Ovary (tissue), 9 donors: ENCODE data around the gene GRHPR. TPM values are rescaled to one million over a fixed set of nuclear protein-coding genes. Genes with fewer than 3 reads are reported as not detected.
"Not testable (repeated sequence)": the region's sequence is repeated elsewhere in the genome, so short reads cannot be mapped to it uniquely, and the experiment has no call there.

Experiments
- DNase-seq, 5 donors: peaks; one replicate each; pipeline ENCODE4 v3.0.0-alpha.2; 2019 to 2020
- H3K27ac ChIP-seq, 2 donors: fragments of 200-600 bp; one replicate each; pipeline versions ENCODE4 v1.5.1 to v1.8.0; 2019 to 2022
- H3K27me3 ChIP-seq: fragments of 200-600 bp; one replicate; pipeline ENCODE4 v1.8.0; 2022
- H3K36me3 ChIP-seq: fragments of 200-600 bp; sonication (generic); one replicate; pipeline ENCODE4 v1.5.1; 2019
- H3K4me1 ChIP-seq: one replicate; pipeline ENCODE4 v1.8.1; 2013; ENCODE audit warnings: mild to moderate bottlenecking, moderate library complexity; ENCODE audit not compliant: insufficient read depth
- H3K4me3 ChIP-seq: fragments of 200-600 bp; sonication (generic); one replicate; pipeline ENCODE4 v1.5.1; 2017
- H3K9me3 ChIP-seq, 2 donors: fragments of 200-600 bp in 1 of 2; sonication (generic) in 1 of 2; one replicate each; pipeline versions ENCODE4 v1.5.1 to v1.8.1; 2013 to 2019; ENCODE audit warnings: mild to moderate bottlenecking in 1 of 2, moderate library complexity in 1 of 2
- EP300 ChIP-seq: sonication (generic); formaldehyde crosslinking; IDR thresholded peaks from one replicate; pipeline ENCODE4 v1.6.1; 2017; ENCODE audit warnings: antibody characterized with exemption
- POLR2A ChIP-seq: fragments of 450-650 bp; IDR thresholded peaks from one replicate; pipeline ENCODE4 v1.6.1; 2017; ENCODE audit warnings: antibody characterized with exemption, mild to moderate bottlenecking, moderate library complexity
- WGBS, 3 donors: extraction: QIAGEN DNeasy Blood & Tissue Kit in 1 of 3; methylation state at CpG; one replicate each; pipeline versions ENCODE4 v1.1.5 to v1.1.7; 2013 to 2017; 5-methylcytosine and 5-hydroxymethylcytosine counted together
- intact Hi-C, 4 donors: fragments of 100-400 bp; cut with DNase I; formaldehyde crosslinking; loops; one replicate each; pipeline versions ENCODE4 v1.11.0 to v1.15.1; 2022 to 2023
- polyA plus RNA-seq, 2 donors: library from polyadenylated mRNA; stranded (reverse); fragments of 200-250 nt in 1 of 2; fragments of 350-450 nt in 1 of 2; fragmentation: Illumina TruSeq in 1 of 2; extraction: RNeasy Lipid Tissue Mini Kit (QIAGEN cat#74804) in 1 of 2; gene quantifications; one replicate each; pipeline ENCODE4 v1.2.3, GENCODE V29; 2013 to 2014
- total RNA-seq, 7 donors: library from RNA; depleted of rRNA in 2 of 7; stranded (reverse); fragments of >200 nt in 2 of 7; fragmentation: NEBNext Ultra II Directional in 3 of 7; extraction: Animal tissue kit (Norgen Biotek cat#: 25700) in 3 of 7; gene quantifications; one replicate each; pipeline versions ENCODE4 v1.1.0 to v1.2.4, GENCODE V29; 2016 to 2023
- TF ChIP-seq, protein P1 (sequence below), 3 donors: fragments of 450-650 bp in 2 of 3; fragments of 200-600 bp in 1 of 3; IDR thresholded peaks; one replicate each; pipeline versions ENCODE4 v1.5.1 to v1.8.0; 2016 to 2022; ENCODE audit warnings: antibody characterized with exemption in 3 of 3, mild to moderate bottlenecking in 1 of 3
- donor health status: DM: no; HTN: no; CAD: no; lungs with moderate emphysema.
- donor health status: DM: no; HTN: no; CAD: no.
- donor health status: Bipolar disorder and iron deficiency.
- donor health status: DM: yes; HTN: yes; CAD: no.
- donor health status: DM: no; HTN: no; CAD: no.
- donor health status: DM: yes; HTN: yes; CAD: no.

The GRHPR gene
- total and polyA plus RNA-seq, 9 donors, result 87.5 to 138 (median 93.2) TPM

- Histone ChIP-seq H3K36me3 (no peaks in the 10 kb centered on the region), H3K4me1 (peaks cover 4% of the 10 kb centered on the region), H3K4me3 (peak overlapping the region; percentile 32), H3K9me3 (no peaks in the 10 kb centered on the region), H3K27me3 (no peaks in the 10 kb centered on the region), H3K27ac (peak overlapping the region in 1 of 2 donors; percentile 42)
- WGBS, 3 donors, result 14% methylated on average over 7 of the region's 7 CpGs
- intact Hi-C loops, result no loop called here
- DNase-seq, result no peak
- TF ChIP-seq, protein P1, sequence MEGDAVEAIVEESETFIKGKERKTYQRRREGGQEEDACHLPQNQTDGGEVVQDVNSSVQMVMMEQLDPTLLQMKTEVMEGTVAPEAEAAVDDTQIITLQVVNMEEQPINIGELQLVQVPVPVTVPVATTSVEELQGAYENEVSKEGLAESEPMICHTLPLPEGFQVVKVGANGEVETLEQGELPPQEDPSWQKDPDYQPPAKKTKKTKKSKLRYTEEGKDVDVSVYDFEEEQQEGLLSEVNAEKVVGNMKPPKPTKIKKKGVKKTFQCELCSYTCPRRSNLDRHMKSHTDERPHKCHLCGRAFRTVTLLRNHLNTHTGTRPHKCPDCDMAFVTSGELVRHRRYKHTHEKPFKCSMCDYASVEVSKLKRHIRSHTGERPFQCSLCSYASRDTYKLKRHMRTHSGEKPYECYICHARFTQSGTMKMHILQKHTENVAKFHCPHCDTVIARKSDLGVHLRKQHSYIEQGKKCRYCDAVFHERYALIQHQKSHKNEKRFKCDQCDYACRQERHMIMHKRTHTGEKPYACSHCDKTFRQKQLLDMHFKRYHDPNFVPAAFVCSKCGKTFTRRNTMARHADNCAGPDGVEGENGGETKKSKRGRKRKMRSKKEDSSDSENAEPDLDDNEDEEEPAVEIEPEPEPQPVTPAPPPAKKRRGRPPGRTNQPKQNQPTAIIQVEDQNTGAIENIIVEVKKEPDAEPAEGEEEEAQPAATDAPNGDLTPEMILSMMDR (IDR thresholded peaks at IDR 0.05), result no peak
- TF ChIP-seq EP300 (no peak), POLR2A (no peak)
Measured at GRCh38 chr9:37471942-37472684, 49.6 kb downstream of the GRHPR start.

DNA sequence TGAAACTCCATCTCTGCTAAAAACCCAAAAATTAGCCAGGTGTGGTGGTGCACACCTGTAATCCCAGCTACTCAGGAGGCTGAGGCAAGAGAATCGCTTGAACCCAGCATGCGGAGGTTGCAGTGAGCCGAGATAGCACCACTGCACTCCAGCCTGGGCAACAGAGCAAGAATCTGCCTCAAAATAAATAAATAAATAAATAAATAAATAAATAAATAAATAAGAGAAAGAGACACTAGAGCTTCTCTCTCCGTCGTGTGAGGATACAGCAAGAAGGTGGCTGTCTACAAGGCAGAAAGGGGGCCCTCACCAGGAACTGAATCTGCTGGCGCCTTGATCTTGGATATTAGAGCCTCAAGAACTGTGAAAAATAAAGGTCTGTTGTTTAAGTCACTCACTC is 51.5 kb downstream of the GRHPR start:
- WGBS, 3 donors, result 64 to 66% (median 65%) methylated on average over 6 of the region's 6 CpGs
- intact Hi-C loops, H3K36me3 ChIP-seq, DNase-seq, H3K27me3 ChIP-seq, H3K4me1 ChIP-seq, H3K27ac ChIP-seq, H3K9me3 ChIP-seq, H3K4me3 ChIP-seq: not testable (repeated sequence)

DNA sequence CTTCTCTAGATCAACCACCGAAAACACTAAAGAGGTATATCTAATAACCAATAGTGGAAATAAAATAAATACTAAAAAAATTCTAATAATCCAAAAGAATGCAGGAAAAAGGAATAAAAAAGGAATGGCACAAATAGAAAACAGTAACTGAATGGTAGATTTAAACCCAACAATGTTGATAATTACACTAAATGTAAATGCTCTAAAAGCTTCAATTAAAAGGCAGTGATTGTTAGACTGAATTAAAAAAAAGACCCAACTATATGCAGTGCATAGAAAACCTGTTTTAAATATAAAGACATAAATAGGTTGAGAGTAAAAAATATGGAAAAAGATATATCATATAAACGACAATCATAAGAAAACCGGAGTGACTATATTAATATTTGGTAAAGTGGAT is 51.9 kb downstream of the GRHPR start:
- H3K27me3 ChIP-seq, result no peaks in the 10 kb centered on the region
- 93 to 95% (median 93%) methylated on average over 3 of the region's 3 CpGs for WGBS, 3 donors
- no peak overlapping the region for H3K4me3 ChIP-seq
- intact Hi-C loops, result no loop called here
- no peaks in the 10 kb centered on the region for H3K36me3 ChIP-seq
- peaks cover 4% of the 10 kb centered on the region for H3K4me1 ChIP-seq
- no peak overlapping the region for H3K27ac ChIP-seq
- no peaks in the 10 kb centered on the region for H3K9me3 ChIP-seq
- DNase-seq, result no peak
- TF ChIP-seq POLR2A (no peak), EP300 (no peak)
- TF ChIP-seq, protein P1 (IDR thresholded peaks at IDR 0.05), result no peak

- no peaks in the 10 kb centered on the region for H3K36me3 ChIP-seq
- TF ChIP-seq, protein P1 (IDR thresholded peaks at IDR 0.05), result no peak
- no peak for TF ChIP-seq EP300
- no peak for TF ChIP-seq POLR2A
- no peak for DNase-seq
- WGBS, 3 donors, result 70 to 74% (median 74%) methylated on average over 11 of the region's 11 CpGs
- no peak overlapping the region for H3K4me3 ChIP-seq
- no peak overlapping the region for H3K27ac ChIP-seq
- H3K4me1 ChIP-seq, result peaks cover 2% of the 10 kb centered on the region
- intact Hi-C loops, result no loop called here
- H3K27me3 ChIP-seq, result no peaks in the 10 kb centered on the region
- H3K9me3 ChIP-seq, result no peaks in the 10 kb centered on the region
Measured at GRCh38 chr9:37476930-37477329, 54.4 kb downstream of the GRHPR start.

GRCh38 chr9:37477443-37477842 is 54.9 kb downstream of the GRHPR start:
- H3K9me3 ChIP-seq, H3K4me1 ChIP-seq, intact Hi-C loops, H3K36me3 ChIP-seq, DNase-seq, H3K27me3 ChIP-seq, H3K27ac ChIP-seq, H3K4me3 ChIP-seq: not testable (repeated sequence)
- WGBS, 3 donors, result 88 to 90% (median 89%) methylated on average over 4 of the region's 4 CpGs

GRCh38 chr9:37477987-37478619 is 55.6 kb downstream of the GRHPR start:
- H3K9me3 ChIP-seq, H3K4me1 ChIP-seq, DNase-seq, H3K4me3 ChIP-seq, H3K27me3 ChIP-seq, H3K36me3 ChIP-seq, H3K27ac ChIP-seq, intact Hi-C loops: not testable (repeated sequence)
- 47 to 52% (median 48%) methylated on average over 5 of the region's 5 CpGs for WGBS, 3 donors
